ENCODE results near the gene PLIN3.

The PLIN3 gene

GRCh38 chr19:4871711-4872110 lies 4.2 kb upstream of the PLIN3 start:
- H2AK5ac ChIP-seq (ENCODE audit: low read length), result no peak overlapping the region
- DNase-seq, result no peak
- no peak overlapping the region for H2BK120ac ChIP-seq (ENCODE audit: low read depth, low read length)
- H3K23ac ChIP-seq (ENCODE audit: low read length), result no peak overlapping the region
- H3K4me3 ChIP-seq (ENCODE audit: low read length), result no peak overlapping the region
- no CpG with 5 or more reads among the region's 6 CpGs for WGBS (ENCODE audit: extremely low coverage, insufficient coverage, low lambda C conversion rate)
- peaks cover under 1% of the 10 kb centered on the region for H3K79me1 ChIP-seq (ENCODE audit: low read length)
- no peak overlapping the region for H2BK5ac ChIP-seq (ENCODE audit: low read length)
- H3K4me1 ChIP-seq (ENCODE audit: control insufficient read depth, low read depth, low read length), result no peaks in the 10 kb centered on the region
- no peak overlapping the region for H3K4me2 ChIP-seq (ENCODE audit: low read length)
- H3K36me3 ChIP-seq (ENCODE audit: control insufficient read depth, insufficient read depth, low read length), result no peaks in the 10 kb centered on the region
- no peak overlapping the region for H3K4ac ChIP-seq (ENCODE audit: low read depth, low read length)
- no peak overlapping the region for H3K9ac ChIP-seq (ENCODE audit: low read length)
- H3K79me2 ChIP-seq (ENCODE audit: control insufficient read depth, insufficient read depth, low read length), result peaks cover 1% of the 10 kb centered on the region
- no peak overlapping the region for H2BK15ac ChIP-seq (replicated peaks; ENCODE audit: low read depth)
- no peak overlapping the region for H3K18ac ChIP-seq (ENCODE audit: low read length)
- no peak overlapping the region for H3K56ac ChIP-seq (ENCODE audit: low read length)
- H3K27me3 ChIP-seq (ENCODE audit: insufficient read depth, low read length, poor library complexity), result no peaks in the 10 kb centered on the region
- H3K27ac ChIP-seq (ENCODE audit: low read depth, low read length), result no peak overlapping the region
- no peak overlapping the region for H4K8ac ChIP-seq (ENCODE audit: low read depth, low read length)
- no peak overlapping the region for H4K5ac ChIP-seq (ENCODE audit: low read length)

- no peak overlapping the region for H2AK5ac ChIP-seq (ENCODE audit: low read length)
- H3K56ac ChIP-seq (ENCODE audit: low read length), result no peak overlapping the region
- H3K4me1 ChIP-seq (ENCODE audit: control insufficient read depth, low read depth, low read length), result peaks cover 4% of the 10 kb centered on the region
- H3K79me1 ChIP-seq (ENCODE audit: low read length), result peaks cover 7% of the 10 kb centered on the region
- H2BK5ac ChIP-seq (ENCODE audit: low read length), result no peak overlapping the region
- no peak overlapping the region for H4K8ac ChIP-seq (ENCODE audit: low read depth, low read length)
- H3K4ac ChIP-seq (ENCODE audit: low read depth, low read length), result no peak overlapping the region
- peak; percentile 93 for DNase-seq
- H3K9ac ChIP-seq (ENCODE audit: low read length), result no peak overlapping the region
- no peak overlapping the region for H3K18ac ChIP-seq (ENCODE audit: low read length)
- no peak overlapping the region for H3K23ac ChIP-seq (ENCODE audit: low read length)
- no CpG with 5 or more reads among the region's 10 CpGs for WGBS (ENCODE audit: extremely low coverage, insufficient coverage, low lambda C conversion rate)
- no peak overlapping the region for H4K5ac ChIP-seq (ENCODE audit: low read length)
- no peak overlapping the region for H2BK120ac ChIP-seq (ENCODE audit: low read depth, low read length)
- H3K36me3 ChIP-seq (ENCODE audit: control insufficient read depth, insufficient read depth, low read length), result no peaks in the 10 kb centered on the region
- no peak overlapping the region for H3K27ac ChIP-seq (ENCODE audit: low read depth, low read length)
- H3K4me2 ChIP-seq (ENCODE audit: low read length), result no peak overlapping the region
- H2BK15ac ChIP-seq (replicated peaks; ENCODE audit: low read depth), result no peak overlapping the region
- peaks cover 6% of the 10 kb centered on the region for H3K79me2 ChIP-seq (ENCODE audit: control insufficient read depth, insufficient read depth, low read length)
- H3K27me3 ChIP-seq (ENCODE audit: insufficient read depth, low read length, poor library complexity), result no peaks in the 10 kb centered on the region
- H3K4me3 ChIP-seq (ENCODE audit: low read length), result no peak overlapping the region
Measured at GRCh38 chr19:4870025-4870700, 2.7 kb upstream of the PLIN3 start.

- Histone ChIP-seq H2BK15ac (replicated peaks; ENCODE audit: low read depth) (no peak overlapping the region), H2AK5ac (ENCODE audit: low read length) (no peak overlapping the region), H3K4me3 (ENCODE audit: low read length) (no peak overlapping the region), H3K23ac (ENCODE audit: low read length) (no peak overlapping the region), H3K27ac (ENCODE audit: low read depth, low read length) (no peak overlapping the region), H3K4me2 (ENCODE audit: low read length) (no peak overlapping the region), H3K4me1 (ENCODE audit: control insufficient read depth, low read depth, low read length) (peaks cover 4% of the 10 kb centered on the region), H3K36me3 (ENCODE audit: control insufficient read depth, insufficient read depth, low read length) (no peaks in the 10 kb centered on the region), H3K9ac (ENCODE audit: low read length) (no peak overlapping the region), H3K79me1 (ENCODE audit: low read length) (peaks cover 7% of the 10 kb centered on the region), H3K4ac (ENCODE audit: low read depth, low read length) (no peak overlapping the region), H2BK5ac (ENCODE audit: low read length) (no peak overlapping the region), H3K56ac (ENCODE audit: low read length) (peak overlapping the region; percentile 7), H3K18ac (ENCODE audit: low read length) (no peak overlapping the region), H3K27me3 (ENCODE audit: insufficient read depth, low read length, poor library complexity) (no peaks in the 10 kb centered on the region), H3K79me2 (ENCODE audit: control insufficient read depth, insufficient read depth, low read length) (peaks cover 6% of the 10 kb centered on the region), H4K5ac (ENCODE audit: low read length) (no peak overlapping the region), H4K8ac (ENCODE audit: low read depth, low read length) (no peak overlapping the region), H2BK120ac (ENCODE audit: low read depth, low read length) (no peak overlapping the region)
- WGBS (ENCODE audit: extremely low coverage, insufficient coverage, low lambda C conversion rate), result no CpG with 5 or more reads among the region's 10 CpGs
- DNase-seq, result no peak
Measured at GRCh38 chr19:4868286-4868834, 893 bp upstream of the PLIN3 start.

- Histone ChIP-seq H4K8ac (ENCODE audit: low read depth, low read length) (no peak overlapping the region), H3K79me1 (ENCODE audit: low read length) (peaks cover 7% of the 10 kb centered on the region)
Measured at GRCh38 chr19:4866595-4867424, 657 bp downstream of the PLIN3 start.

GRCh38 chr19:4861147-4861546 lies 6.3 kb downstream of the PLIN3 start:
- H3K27ac ChIP-seq (ENCODE audit: low read depth, low read length), result no peak overlapping the region
- no peak overlapping the region for H3K4me3 ChIP-seq (ENCODE audit: low read length)
- H4K5ac ChIP-seq (ENCODE audit: low read length), result no peak overlapping the region
- H3K4me2 ChIP-seq (ENCODE audit: low read length), result no peak overlapping the region
- no peaks in the 10 kb centered on the region for H3K36me3 ChIP-seq (ENCODE audit: control insufficient read depth, insufficient read depth, low read length)
- no CpG with 5 or more reads among the region's 10 CpGs for WGBS (ENCODE audit: extremely low coverage, insufficient coverage, low lambda C conversion rate)
- no peak overlapping the region for H3K23ac ChIP-seq (ENCODE audit: low read length)
- no peak overlapping the region for H4K8ac ChIP-seq (ENCODE audit: low read depth, low read length)
- no peak for DNase-seq
- H3K4me1 ChIP-seq (ENCODE audit: control insufficient read depth, low read depth, low read length), result no peaks in the 10 kb centered on the region
- H3K9ac ChIP-seq (ENCODE audit: low read length), result no peak overlapping the region
- no peak overlapping the region for H3K56ac ChIP-seq (ENCODE audit: low read length)
- no peak overlapping the region for H3K4ac ChIP-seq (ENCODE audit: low read depth, low read length)
- H3K27me3 ChIP-seq (ENCODE audit: insufficient read depth, low read length, poor library complexity), result no peaks in the 10 kb centered on the region
- no peak overlapping the region for H2BK5ac ChIP-seq (ENCODE audit: low read length)
- no peak overlapping the region for H3K18ac ChIP-seq (ENCODE audit: low read length)
- H2AK5ac ChIP-seq (ENCODE audit: low read length), result no peak overlapping the region
- H3K79me2 ChIP-seq (ENCODE audit: control insufficient read depth, insufficient read depth, low read length), result peaks cover under 1% of the 10 kb centered on the region
- peaks cover under 1% of the 10 kb centered on the region for H3K79me1 ChIP-seq (ENCODE audit: low read length)
- no peak overlapping the region for H2BK120ac ChIP-seq (ENCODE audit: low read depth, low read length)
- no peak overlapping the region for H2BK15ac ChIP-seq (replicated peaks; ENCODE audit: low read depth)

More at GRCh38 chr19:4866595-4867424, 657 bp downstream of the PLIN3 start:
- H3K27ac ChIP-seq (ENCODE audit: low read depth, low read length), result peak overlapping the region; percentile 1
- peaks cover 4% of the 10 kb centered on the region for H3K4me1 ChIP-seq (ENCODE audit: control insufficient read depth, low read depth, low read length)
- no peak overlapping the region for H2BK15ac ChIP-seq (replicated peaks; ENCODE audit: low read depth)
- peak overlapping the region; percentile 92 for H3K4me2 ChIP-seq (ENCODE audit: low read length)
- DNase-seq, result peak; percentile 58
- H3K18ac ChIP-seq (ENCODE audit: low read length), result peak overlapping the region; percentile 55
- no peaks in the 10 kb centered on the region for H3K36me3 ChIP-seq (ENCODE audit: control insufficient read depth, insufficient read depth, low read length)
- no peak overlapping the region for H2AK5ac ChIP-seq (ENCODE audit: low read length)
- peak overlapping the region; percentile 92 for H3K56ac ChIP-seq (ENCODE audit: low read length)
- H3K9ac ChIP-seq (ENCODE audit: low read length), result peak overlapping the region; percentile 88
- H3K27me3 ChIP-seq (ENCODE audit: insufficient read depth, low read length, poor library complexity), result no peaks in the 10 kb centered on the region
- H3K23ac ChIP-seq (ENCODE audit: low read length), result no peak overlapping the region
- H4K5ac ChIP-seq (ENCODE audit: low read length), result no peak overlapping the region
- H2BK5ac ChIP-seq (ENCODE audit: low read length), result no peak overlapping the region
- no peak overlapping the region for H3K4ac ChIP-seq (ENCODE audit: low read depth, low read length)
- peak overlapping the region; percentile 96 for H3K4me3 ChIP-seq (ENCODE audit: low read length)
- WGBS (ENCODE audit: extremely low coverage, insufficient coverage, low lambda C conversion rate), result no CpG with 5 or more reads among the region's 22 CpGs
- peaks cover 6% of the 10 kb centered on the region for H3K79me2 ChIP-seq (ENCODE audit: control insufficient read depth, insufficient read depth, low read length)
- H2BK120ac ChIP-seq (ENCODE audit: low read depth, low read length), result peak overlapping the region; percentile 1
